GM18873 (cell line): Measurements from ENCODE around the gene XYLT1.

Experiments used
- ATAC-seq: cut with Tn5 transposase; IDR thresholded peaks from one replicate; pipeline ENCODE4 v1.9.1; 2021; ENCODE audit warnings: mild to moderate bottlenecking, moderate library complexity, moderate number of reproducible peaks; ENCODE audit not compliant: unreplicated experiment, low FRiP score

XYLT1 gene

GRCh38 chr16:17082095-17082882 is 388.5 kb downstream of the XYLT1 start:
- no peak for ATAC-seq

GRCh38 chr16:17080105-17080504 is 390.7 kb downstream of the XYLT1 start:
- no peak for ATAC-seq

GRCh38 chr16:17078931-17079631 is 391.7 kb downstream of the XYLT1 start:
- no peak for ATAC-seq

GRCh38 chr16:17076818-17077498 is 393.8 kb downstream of the XYLT1 start:
- ATAC-seq: no peak

GRCh38 chr16:17076092-17076754 is 394.5 kb downstream of the XYLT1 start:
- no peak for ATAC-seq

- no peak for ATAC-seq
Measured at GRCh38 chr16:17072104-17072503, 398.7 kb downstream of the XYLT1 start.

GRCh38 chr16:17070882-17071592 is 399.7 kb downstream of the XYLT1 start:
- peak; percentile 72 for ATAC-seq

GRCh38 chr16:17069681-17070080 is 401.1 kb downstream of the XYLT1 start:
- ATAC-seq: no peak

GRCh38 chr16:17068524-17068923 is 402.2 kb downstream of the XYLT1 start:
- ATAC-seq: no peak

GRCh38 chr16:17067882-17068281 is 402.9 kb downstream of the XYLT1 start:
- ATAC-seq: no peak

- no peak for ATAC-seq
Measured at GRCh38 chr16:17063201-17064139, 407.3 kb downstream of the XYLT1 start.

- no peak for ATAC-seq
Measured at GRCh38 chr16:17062676-17063075, 408.1 kb downstream of the XYLT1 start.

GRCh38 chr16:17061326-17061725 is 409.4 kb downstream of the XYLT1 start:
- no peak for ATAC-seq

GRCh38 chr16:17058471-17058870 is 412.3 kb downstream of the XYLT1 start:
- ATAC-seq: no peak

GRCh38 chr16:17056666-17057065 is 414.1 kb downstream of the XYLT1 start:
- ATAC-seq: no peak

GRCh38 chr16:17053536-17054160 is 417.1 kb downstream of the XYLT1 start:
- no peak for ATAC-seq
